ENCODE measurements around the gene GPR55. TPM values are rescaled to one million over a fixed set of nuclear protein-coding genes. Genes with fewer than 3 reads are reported as not detected.

Gene GPR55
- total and polyA plus RNA-seq, 7 donors: 0.01 to 0.32 (median 0.03) TPM; not detected in 4

DNA sequence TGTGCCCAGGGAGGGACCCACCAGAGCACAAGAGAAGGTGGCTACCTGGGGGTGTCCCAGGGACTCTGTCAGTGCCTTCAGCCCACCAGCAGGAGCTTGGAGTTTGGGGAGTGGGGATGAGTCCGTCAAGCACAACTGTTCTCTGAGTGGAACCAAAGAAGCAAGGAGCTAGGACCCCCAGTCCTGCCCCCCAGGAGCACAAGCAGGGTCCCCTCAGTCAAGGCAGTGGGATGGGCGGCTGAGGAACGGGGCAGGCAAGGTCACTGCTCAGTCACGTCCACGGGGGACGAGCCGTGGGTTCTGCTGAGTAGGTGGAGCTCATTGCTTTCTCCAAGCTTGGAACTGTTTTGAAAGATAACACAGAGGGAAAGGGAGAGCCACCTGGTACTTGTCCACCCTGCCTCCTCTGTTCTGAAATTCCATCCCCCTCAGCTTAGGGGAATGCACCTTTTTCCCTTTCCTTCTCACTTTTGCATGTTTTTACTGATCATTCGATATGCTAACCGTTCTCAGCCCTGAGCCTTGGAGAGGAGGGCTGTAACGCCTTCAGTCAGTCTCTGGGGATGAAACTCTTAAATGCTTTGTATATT, 46.3 kb downstream of the GPR55 start:
- intact Hi-C loops (cut with DNase I): no loop called here
- no peak overlapping the region for H3K27ac ChIP-seq
- H3K27me3 ChIP-seq (ENCODE audit: insufficient read depth in 3 of 3, low read length in 2 of 3): no peaks in the 10 kb centered on the region
- H3K4me3 ChIP-seq: no peak overlapping the region
- H3K4me1 ChIP-seq: no peaks in the 10 kb centered on the region
- ATAC-seq (no peak), DNase-seq (no peak)
- WGBS, 3 donors: 65 to 67% (median 66%) methylated on average over 10 of the region's 10 CpGs
- no peaks in the 10 kb centered on the region for H3K36me3 ChIP-seq (ENCODE audit: insufficient read depth in 1 of 2, low read depth in 1 of 2)
- H3K9me3 ChIP-seq: no peaks in the 10 kb centered on the region
- TF ChIP-seq, protein P1, sequence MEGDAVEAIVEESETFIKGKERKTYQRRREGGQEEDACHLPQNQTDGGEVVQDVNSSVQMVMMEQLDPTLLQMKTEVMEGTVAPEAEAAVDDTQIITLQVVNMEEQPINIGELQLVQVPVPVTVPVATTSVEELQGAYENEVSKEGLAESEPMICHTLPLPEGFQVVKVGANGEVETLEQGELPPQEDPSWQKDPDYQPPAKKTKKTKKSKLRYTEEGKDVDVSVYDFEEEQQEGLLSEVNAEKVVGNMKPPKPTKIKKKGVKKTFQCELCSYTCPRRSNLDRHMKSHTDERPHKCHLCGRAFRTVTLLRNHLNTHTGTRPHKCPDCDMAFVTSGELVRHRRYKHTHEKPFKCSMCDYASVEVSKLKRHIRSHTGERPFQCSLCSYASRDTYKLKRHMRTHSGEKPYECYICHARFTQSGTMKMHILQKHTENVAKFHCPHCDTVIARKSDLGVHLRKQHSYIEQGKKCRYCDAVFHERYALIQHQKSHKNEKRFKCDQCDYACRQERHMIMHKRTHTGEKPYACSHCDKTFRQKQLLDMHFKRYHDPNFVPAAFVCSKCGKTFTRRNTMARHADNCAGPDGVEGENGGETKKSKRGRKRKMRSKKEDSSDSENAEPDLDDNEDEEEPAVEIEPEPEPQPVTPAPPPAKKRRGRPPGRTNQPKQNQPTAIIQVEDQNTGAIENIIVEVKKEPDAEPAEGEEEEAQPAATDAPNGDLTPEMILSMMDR (IDR thresholded peaks at IDR 0.05): no peak

DNA sequence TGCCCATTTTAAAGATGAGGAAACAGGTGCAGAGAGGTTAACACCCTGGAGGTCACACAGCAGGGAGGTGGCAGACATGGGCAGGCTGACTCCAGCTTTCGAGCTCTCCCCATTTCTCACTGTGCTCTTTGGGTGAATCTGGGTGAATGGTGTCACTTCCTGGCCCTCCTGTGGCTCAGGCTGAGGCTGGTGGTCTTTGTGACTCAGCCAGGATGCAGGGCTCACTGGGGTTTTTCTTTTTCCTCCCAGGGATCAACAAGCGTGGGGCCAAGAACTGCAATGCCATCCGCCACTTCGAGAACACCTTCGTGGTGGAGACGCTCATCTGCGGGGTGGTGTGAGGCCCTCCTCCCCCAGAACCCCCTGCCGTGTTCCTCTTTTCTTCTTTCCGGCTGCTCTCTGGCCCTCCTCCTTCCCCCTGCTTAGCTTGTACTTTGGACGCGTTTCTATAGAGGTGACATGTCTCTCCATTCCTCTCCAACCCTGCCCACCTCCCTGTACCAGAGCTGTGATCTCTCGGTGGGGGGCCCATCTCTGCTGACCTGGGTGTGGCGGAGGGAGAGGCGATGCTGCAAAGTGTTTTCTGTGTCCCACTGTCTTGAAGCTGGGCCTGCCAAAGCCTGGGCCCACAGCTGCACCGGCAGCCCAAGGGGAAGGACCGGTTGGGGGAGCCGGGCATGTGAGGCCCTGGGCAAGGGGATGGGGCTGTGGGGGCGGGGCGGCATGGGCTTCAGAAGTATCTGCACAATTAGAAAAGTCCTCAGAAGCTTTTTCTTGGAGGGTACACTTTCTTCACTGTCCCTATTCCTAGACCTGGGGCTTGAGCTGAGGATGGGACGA, 47.1 kb downstream of the GPR55 start:
- no peak overlapping the region for H3K4me3 ChIP-seq
- H3K36me3 ChIP-seq (ENCODE audit: insufficient read depth in 1 of 2, low read depth in 1 of 2): no peaks in the 10 kb centered on the region
- 78 to 80% (median 78%) methylated on average over 20 of the region's 20 CpGs for WGBS, 3 donors
- DNase-seq (no peak), ATAC-seq (no peak)
- no peaks in the 10 kb centered on the region for H3K27me3 ChIP-seq (ENCODE audit: insufficient read depth in 3 of 3, low read length in 2 of 3)
- H3K9me3 ChIP-seq: no peaks in the 10 kb centered on the region
- TF ChIP-seq, protein P1 (IDR thresholded peaks at IDR 0.05): no peak
- intact Hi-C loops (cut with DNase I): no loop called here
- H3K4me1 ChIP-seq: no peaks in the 10 kb centered on the region
- no peak overlapping the region for H3K27ac ChIP-seq

DNA sequence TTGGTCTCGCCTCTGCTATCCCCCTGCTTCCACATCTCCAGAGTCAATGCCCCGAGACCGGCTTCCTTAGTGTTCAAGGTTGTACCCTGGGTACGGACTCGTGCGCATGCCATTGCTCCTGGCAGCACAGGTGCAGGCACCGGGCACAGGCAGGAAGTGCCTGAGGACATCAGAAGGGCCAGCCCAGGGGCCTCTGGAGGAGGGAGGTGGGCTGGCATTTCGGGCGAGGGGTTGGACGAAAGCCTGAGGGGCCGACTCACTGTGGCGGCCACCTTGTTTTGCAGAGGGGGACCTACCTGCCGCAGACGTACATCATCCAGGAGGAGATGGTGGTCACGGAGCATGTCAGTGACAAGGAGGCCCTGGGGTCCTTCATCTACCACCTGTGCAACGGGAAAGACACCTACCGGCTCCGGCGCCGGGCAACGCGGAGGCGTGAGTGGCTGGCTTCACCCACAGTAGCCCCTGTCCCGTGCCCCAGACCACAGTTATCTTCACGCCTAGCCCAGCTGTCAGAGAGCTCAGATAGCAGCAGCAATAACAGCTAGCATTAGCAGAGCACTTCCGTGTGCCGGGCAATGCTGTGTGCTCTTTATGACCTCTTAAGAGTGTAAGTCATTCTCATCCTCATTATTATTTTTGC, 47.8 kb downstream of the GPR55 start:
- no peak for DNase-seq

DNA sequence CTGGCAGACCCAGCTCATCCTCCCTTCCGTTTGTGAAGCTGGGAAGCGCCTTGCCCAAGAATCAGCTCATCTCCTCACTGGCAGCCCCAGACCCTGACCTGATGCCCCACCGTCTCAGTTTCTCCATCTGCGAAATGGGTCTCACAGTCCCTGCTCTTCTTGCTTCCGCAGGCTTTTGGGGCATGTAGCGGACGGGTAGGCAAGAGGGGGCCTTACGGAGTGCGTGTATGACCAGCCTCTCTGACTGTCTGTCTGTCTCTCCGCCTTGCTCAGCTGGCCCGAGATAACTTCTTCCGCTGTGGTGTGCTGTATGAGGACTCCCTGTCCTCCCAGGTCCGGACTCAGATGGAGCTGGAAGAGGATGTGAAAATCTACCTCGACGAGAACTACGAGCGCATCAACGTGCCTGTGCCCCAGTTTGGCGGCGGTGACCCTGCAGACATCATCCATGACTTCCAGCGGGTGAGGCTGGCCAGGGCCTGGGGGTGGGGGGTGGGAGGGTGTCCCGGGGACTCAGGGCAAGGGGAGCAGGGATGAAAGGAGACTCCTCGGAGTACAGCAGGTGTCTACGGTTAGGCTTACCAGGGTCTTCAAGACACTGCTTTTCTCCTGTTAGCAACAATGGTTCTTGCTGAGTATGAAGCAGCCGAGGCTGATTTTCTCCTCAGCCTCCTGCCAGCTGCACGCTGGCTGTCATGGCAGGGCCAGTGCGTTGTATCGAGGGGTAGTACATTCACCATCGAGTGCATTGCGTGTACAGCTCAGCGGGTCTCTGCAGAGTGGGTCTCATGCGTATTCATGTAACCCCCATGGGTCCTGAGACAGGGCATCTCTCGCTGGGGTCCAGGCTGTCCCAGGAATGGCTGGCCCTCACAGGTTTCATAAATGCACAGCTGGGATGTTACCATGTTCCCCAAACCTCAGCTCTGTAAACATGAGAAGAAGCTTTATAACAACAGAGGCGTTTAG, 49.4 kb downstream of the GPR55 start:
- Histone ChIP-seq H3K4me1 (peaks cover 11% of the 10 kb centered on the region), H3K27me3 (ENCODE audit: insufficient read depth in 3 of 3, low read length in 2 of 3) (no peaks in the 10 kb centered on the region), H3K4me3 (no peak overlapping the region), H3K9me3 (no peaks in the 10 kb centered on the region), H3K36me3 (ENCODE audit: insufficient read depth in 1 of 2, low read depth in 1 of 2) (no peaks in the 10 kb centered on the region), H3K27ac (no peak overlapping the region)
- no peak for DNase-seq
- WGBS, 3 donors: 93 to 95% (median 93%) methylated on average over 34 of the region's 34 CpGs
- intact Hi-C loops (cut with DNase I): no loop called here
- no peak for ATAC-seq
- TF ChIP-seq, protein P1 (IDR thresholded peaks at IDR 0.05): no peak

More for the DNA sequence above, 47.8 kb downstream of the GPR55 start:
- Histone ChIP-seq H3K4me3 (no peak overlapping the region), H3K27ac (no peak overlapping the region), H3K27me3 (ENCODE audit: insufficient read depth in 3 of 3, low read length in 2 of 3) (no peaks in the 10 kb centered on the region), H3K36me3 (ENCODE audit: insufficient read depth in 1 of 2, low read depth in 1 of 2) (no peaks in the 10 kb centered on the region), H3K9me3 (no peaks in the 10 kb centered on the region), H3K4me1 (no peaks in the 10 kb centered on the region)
- intact Hi-C loops (cut with DNase I): no loop called here
- TF ChIP-seq, protein P1 (IDR thresholded peaks at IDR 0.05): no peak
- 91 to 93% (median 92%) methylated on average over 27 of the region's 27 CpGs for WGBS, 3 donors
- ATAC-seq: no peak
